Hepatocyte (in vitro differentiated cells): Measurements from ENCODE around the gene FAM24B. TPM values are rescaled to one million over a fixed set of nuclear protein-coding genes. Genes with fewer than 3 reads are reported as not detected.
"Not testable (repeated sequence)": the region's sequence is repeated elsewhere in the genome, so short reads cannot be mapped to it uniquely, and the experiment has no call there.

Source experiments
- DNase-seq: peaks from one replicate; pipeline ENCODE4 v3.0.0-alpha.2; 2016; ENCODE audit warnings: low spot score
- H2AFZ ChIP-seq: fragments of 200-600 bp; sonication (generic); 2 replicates; pipeline ENCODE4 v1.6.0; 2016; ENCODE audit warnings: antibody characterized with exemption, mild to moderate bottlenecking
- H3K27ac ChIP-seq: fragments of 200-600 bp; sonication (generic); 2 replicates; pipeline ENCODE4 v1.5.1; 2016; ENCODE audit warnings: mild to moderate bottlenecking
- H3K27me3 ChIP-seq: fragments of 200-600 bp; sonication (generic); 2 replicates; pipeline ENCODE4 v1.6.1; 2016
- H3K36me3 ChIP-seq: fragments of 200-600 bp; sonication (generic); replicated peaks from 2 replicates; pipeline ENCODE4 v1.5.1; 2016; ENCODE audit warnings: low read depth; ENCODE audit not compliant: insufficient read depth
- H3K4me1 ChIP-seq: fragments of 200-600 bp; sonication (generic); 2 replicates; pipeline ENCODE4 v1.5.1; 2016; ENCODE audit warnings: mild to moderate bottlenecking, moderate library complexity; ENCODE audit not compliant: insufficient read depth
- H3K4me2 ChIP-seq: fragments of 200-600 bp; sonication (generic); 2 replicates; pipeline ENCODE4 v1.6.0; 2016
- H3K4me3 ChIP-seq: fragments of 200-600 bp; sonication (generic); 2 replicates; pipeline ENCODE4 v1.5.1; 2016; ENCODE audit warnings: mild to moderate bottlenecking
- H3K79me2 ChIP-seq: fragments of 200-600 bp; sonication (generic); 2 replicates; pipeline ENCODE4 v1.6.0; 2017; ENCODE audit warnings: mild to moderate bottlenecking
- H3K9me2 ChIP-seq: fragments of 200-600 bp; sonication (generic); replicated peaks from 2 replicates; pipeline ENCODE4 v1.6.0; 2017; ENCODE audit warnings: mild to moderate bottlenecking; ENCODE audit not compliant: insufficient read depth
- H3K9me3 ChIP-seq: fragments of 200-600 bp; sonication (generic); 2 replicates; pipeline ENCODE4 v1.5.1; 2016; ENCODE audit warnings: low read depth, mild to moderate bottlenecking
- H4K20me1 ChIP-seq: fragments of 200-600 bp; sonication (generic); 2 replicates; pipeline ENCODE4 v1.6.0; 2016; ENCODE audit warnings: mild to moderate bottlenecking; ENCODE audit not compliant: insufficient read depth, poor library complexity, severe bottlenecking
- EZH2 ChIP-seq: fragments of 200-600 bp; sonication (generic); IDR thresholded peaks from 2 replicates; pipeline ENCODE4 v1.6.1; 2016; ENCODE audit warnings: antibody characterized with exemption, mild to moderate bottlenecking, borderline replicate concordance
- EZH2phosphoT487 ChIP-seq: fragments of 200-600 bp; sonication (generic); IDR thresholded peaks from one replicate; pipeline ENCODE4 v1.6.1; 2018; ENCODE audit warnings: antibody characterized with exemption, mild to moderate bottlenecking, low read depth, moderate library complexity; ENCODE audit not compliant: unreplicated experiment, severe bottlenecking
- WGBS: methylation state at CpG from one replicate; pipeline ENCODE4 v1.1.6; 2016; ENCODE audit warnings: low lambda C conversion rate; ENCODE audit errors: missing lambda C conversion rate; 5-methylcytosine and 5-hydroxymethylcytosine counted together
- polyA plus RNA-seq: library from polyadenylated mRNA; unstranded; fragments of >200 nt; fragmentation: Nextera tagmentation; extraction: Ambion mirVana; gene quantifications from 2 replicates; pipeline ENCODE4 v1.2.1, GENCODE V29; 2016
- total RNA-seq: library from RNA; depleted of rRNA; stranded (reverse); fragments of >200 nt; gene quantifications from 2 replicates; pipeline ENCODE4 v1.2.3, GENCODE V29; 2014
- TF ChIP-seq, protein P1 (sequence below): fragments of 200-600 bp; sonication (generic); IDR thresholded peaks from 2 replicates; pipeline ENCODE4 v1.5.1; 2016; ENCODE audit warnings: antibody characterized with exemption, mild to moderate bottlenecking; ENCODE audit not compliant: poor library complexity

FAM24B gene
- total and polyA plus RNA-seq, 2 experiments from 2014 or later = not detected

DNA sequence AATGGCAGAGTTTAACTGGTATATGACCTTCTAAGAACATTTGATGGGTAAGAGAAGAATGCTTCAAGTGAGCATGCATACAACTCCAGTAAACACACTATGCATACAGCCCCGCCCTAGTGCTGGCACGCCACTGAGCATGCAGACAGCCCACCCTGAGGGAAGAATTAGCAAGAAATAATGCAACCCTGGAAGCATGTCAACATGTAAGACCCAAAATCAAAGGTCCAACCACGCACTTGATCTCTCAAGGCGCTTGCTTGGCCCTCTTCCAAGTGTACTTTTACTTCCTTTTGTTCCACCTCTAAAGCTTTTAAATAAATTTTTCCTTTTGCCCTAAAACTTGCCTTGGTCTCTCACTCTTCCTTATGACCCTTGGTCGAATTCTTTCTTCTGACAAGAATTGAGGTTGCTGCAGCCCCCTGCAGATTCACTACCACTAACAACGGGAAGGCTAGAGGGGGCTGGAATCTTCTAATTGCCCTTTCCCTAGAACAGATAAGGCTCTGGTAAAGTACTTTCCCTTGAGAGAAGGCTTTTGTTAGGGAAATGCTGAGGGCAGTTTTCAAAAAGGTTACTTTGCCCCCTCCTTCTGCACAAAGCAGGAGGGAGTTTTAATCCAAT is 3.4 kb downstream of the FAM24B start:
- H3K4me2 ChIP-seq = no peak overlapping the region
- H4K20me1 ChIP-seq = no peaks in the 10 kb centered on the region
- no peak overlapping the region for H2AFZ ChIP-seq
- no peak overlapping the region for H3K4me3 ChIP-seq
- no peaks in the 10 kb centered on the region for H3K4me1 ChIP-seq
- H3K9me2 ChIP-seq = no peaks in the 10 kb centered on the region
- no peak for DNase-seq
- H3K79me2 ChIP-seq = no peaks in the 10 kb centered on the region
- no peak overlapping the region for H3K27ac ChIP-seq
- TF ChIP-seq, protein P1, sequence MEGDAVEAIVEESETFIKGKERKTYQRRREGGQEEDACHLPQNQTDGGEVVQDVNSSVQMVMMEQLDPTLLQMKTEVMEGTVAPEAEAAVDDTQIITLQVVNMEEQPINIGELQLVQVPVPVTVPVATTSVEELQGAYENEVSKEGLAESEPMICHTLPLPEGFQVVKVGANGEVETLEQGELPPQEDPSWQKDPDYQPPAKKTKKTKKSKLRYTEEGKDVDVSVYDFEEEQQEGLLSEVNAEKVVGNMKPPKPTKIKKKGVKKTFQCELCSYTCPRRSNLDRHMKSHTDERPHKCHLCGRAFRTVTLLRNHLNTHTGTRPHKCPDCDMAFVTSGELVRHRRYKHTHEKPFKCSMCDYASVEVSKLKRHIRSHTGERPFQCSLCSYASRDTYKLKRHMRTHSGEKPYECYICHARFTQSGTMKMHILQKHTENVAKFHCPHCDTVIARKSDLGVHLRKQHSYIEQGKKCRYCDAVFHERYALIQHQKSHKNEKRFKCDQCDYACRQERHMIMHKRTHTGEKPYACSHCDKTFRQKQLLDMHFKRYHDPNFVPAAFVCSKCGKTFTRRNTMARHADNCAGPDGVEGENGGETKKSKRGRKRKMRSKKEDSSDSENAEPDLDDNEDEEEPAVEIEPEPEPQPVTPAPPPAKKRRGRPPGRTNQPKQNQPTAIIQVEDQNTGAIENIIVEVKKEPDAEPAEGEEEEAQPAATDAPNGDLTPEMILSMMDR = no peak
- WGBS = 17% methylated on average over 6 of the region's 6 CpGs
- H3K27me3 ChIP-seq = peaks cover 57% of the 10 kb centered on the region
- H3K9me3 ChIP-seq = no peaks in the 10 kb centered on the region
- H3K36me3 ChIP-seq = no peaks in the 10 kb centered on the region

DNA sequence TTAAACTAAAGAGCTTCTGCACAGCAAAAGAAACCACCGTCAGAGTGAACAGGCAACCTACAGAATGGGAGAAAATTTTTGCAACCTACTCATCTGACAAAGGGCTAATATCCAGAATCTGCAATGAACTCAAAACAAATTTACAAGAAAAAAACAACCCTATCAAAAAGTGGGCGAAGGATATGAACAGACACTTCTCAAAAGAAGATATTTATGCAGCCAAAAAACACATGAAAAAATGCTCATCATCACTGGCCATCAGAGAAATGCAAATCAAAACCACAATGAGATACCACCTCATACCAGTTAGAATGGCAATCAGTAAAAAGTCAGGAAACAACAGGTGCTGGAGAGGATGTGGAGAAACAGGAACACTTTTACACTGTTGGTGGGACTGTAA is 7.4 kb downstream of the FAM24B start:
- DNase-seq, H3K27ac ChIP-seq, H3K9me2 ChIP-seq, H3K4me2 ChIP-seq, H2AFZ ChIP-seq, H3K9me3 ChIP-seq, H3K36me3 ChIP-seq, H4K20me1 ChIP-seq, H3K4me1 ChIP-seq, H3K79me2 ChIP-seq, H3K4me3 ChIP-seq: not testable (repeated sequence)
- 84% methylated on average over 2 of the region's 2 CpGs for WGBS
- H3K27me3 ChIP-seq = peaks cover 18% of the 10 kb centered on the region

DNA sequence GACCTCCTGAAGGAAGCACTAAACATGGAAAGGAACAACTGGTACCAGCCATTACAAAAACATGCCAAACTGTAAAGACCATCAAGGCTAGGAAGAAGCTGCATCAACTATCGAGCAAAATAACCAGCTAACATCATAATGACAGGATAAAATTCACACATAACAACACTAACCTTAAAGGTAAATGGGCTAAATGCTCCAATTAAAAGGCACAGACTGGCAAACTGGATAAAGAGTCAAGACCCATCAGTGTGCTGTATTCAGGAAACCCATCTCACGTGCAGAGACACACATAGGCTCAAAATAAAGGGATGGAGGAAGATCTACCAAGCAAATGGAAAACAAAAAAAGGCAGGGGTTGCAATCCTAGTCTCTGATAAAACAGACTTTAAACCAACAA is 10.6 kb downstream of the FAM24B start:
- not testable (repeated sequence) for H3K36me3 ChIP-seq, H3K27me3 ChIP-seq, H2AFZ ChIP-seq, DNase-seq, H3K4me2 ChIP-seq, H3K79me2 ChIP-seq, H3K27ac ChIP-seq, H4K20me1 ChIP-seq, H3K4me3 ChIP-seq, H3K9me2 ChIP-seq, H3K9me3 ChIP-seq, H3K4me1 ChIP-seq
- WGBS = 74% methylated on average over 2 of the region's 2 CpGs

DNA sequence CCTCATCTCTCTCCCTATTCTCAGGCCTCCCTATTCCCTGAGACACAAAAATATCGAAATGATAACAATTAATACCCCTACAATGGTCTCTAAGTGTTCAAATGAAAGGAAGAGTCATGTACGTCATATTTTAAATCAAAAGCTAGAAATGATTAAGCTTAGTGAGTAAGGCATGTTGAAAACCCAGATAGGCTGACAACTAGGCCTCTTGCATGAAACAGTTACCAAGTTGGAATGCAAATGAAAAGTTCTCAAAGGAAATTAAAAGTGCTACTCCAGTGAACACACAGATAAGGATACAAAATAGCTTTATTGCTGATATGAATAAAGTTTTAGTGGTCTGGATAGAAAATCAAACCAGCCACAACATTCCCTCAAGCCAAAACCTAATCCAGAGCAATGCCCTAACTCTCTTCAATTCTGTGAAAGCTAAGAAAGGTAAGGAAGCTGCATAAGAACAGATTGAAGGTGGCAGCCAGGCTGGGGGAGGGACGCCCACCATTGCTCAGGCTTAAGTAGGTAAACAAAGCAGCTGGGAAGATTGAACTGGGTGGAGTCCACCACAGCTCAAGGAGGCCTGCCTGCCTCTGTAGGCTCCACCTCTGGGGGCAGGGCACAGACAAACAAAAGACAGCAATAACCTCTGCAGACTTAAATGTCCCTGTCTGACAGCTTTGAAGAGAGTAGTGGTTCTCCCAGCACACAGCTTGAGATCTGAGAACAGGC is 12.5 kb downstream of the FAM24B start:
- H4K20me1 ChIP-seq, H3K79me2 ChIP-seq, H2AFZ ChIP-seq, H3K4me3 ChIP-seq, H3K36me3 ChIP-seq, H3K4me1 ChIP-seq, H3K9me2 ChIP-seq, H3K27me3 ChIP-seq, H3K4me2 ChIP-seq, DNase-seq, H3K9me3 ChIP-seq, H3K27ac ChIP-seq: not testable (repeated sequence)
- WGBS = 72% methylated on average over 3 of the region's 3 CpGs

DNA sequence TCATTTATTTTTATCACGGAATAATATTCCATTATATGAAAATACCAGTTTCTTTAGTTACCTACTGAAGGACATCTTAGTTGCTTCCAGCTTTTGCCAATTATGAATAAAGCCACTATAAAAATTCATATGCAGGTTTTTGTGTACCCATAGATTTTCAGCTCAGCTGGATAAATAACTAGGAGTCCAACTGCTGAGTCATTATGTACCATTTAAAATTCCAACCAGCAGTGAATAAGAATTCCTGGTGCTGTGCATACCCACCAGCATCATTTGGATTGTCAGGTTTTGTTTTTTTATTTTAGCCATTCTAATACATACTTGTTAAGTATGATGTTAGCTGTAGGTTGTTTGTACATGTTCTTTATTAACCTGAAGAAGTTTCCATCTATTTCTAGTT is 14.5 kb downstream of the FAM24B start:
- Histone ChIP-seq H3K27me3 (no peaks in the 10 kb centered on the region), H2AFZ (no peak overlapping the region), H3K9me3 (no peaks in the 10 kb centered on the region), H4K20me1 (no peaks in the 10 kb centered on the region), H3K36me3 (no peaks in the 10 kb centered on the region), H3K79me2 (no peaks in the 10 kb centered on the region), H3K4me2 (no peak overlapping the region), H3K9me2 (no peaks in the 10 kb centered on the region), H3K27ac (no peak overlapping the region), H3K4me3 (no peak overlapping the region), H3K4me1 (no peaks in the 10 kb centered on the region)
- TF ChIP-seq EZH2 (no peak), EZH2phosphoT487 (no peak)
- TF ChIP-seq, protein P1 = no peak
- DNase-seq = no peak
- 85% methylated on average over 1 of the region's 1 CpG for WGBS
